Transverse colon (tissue), 4 donors: Measurements from ENCODE around the gene CCNDBP1.

Experiments
- EP300 ChIP-seq: sonication (generic); formaldehyde crosslinking; IDR thresholded peaks from one replicate; pipeline ENCODE4 v1.6.1; 2017; ENCODE audit warnings: antibody characterized with exemption, low read depth
- POLR2A ChIP-seq: fragments of 450-650 bp; IDR thresholded peaks from one replicate; pipeline ENCODE4 v1.6.1; 2016; ENCODE audit warnings: antibody characterized with exemption, mild to moderate bottlenecking, moderate library complexity
- POLR2AphosphoS5 ChIP-seq, 3 donors: sonication (generic); formaldehyde crosslinking; IDR thresholded peaks; one replicate each; pipeline ENCODE4 v1.6.1; 2016; ENCODE audit warnings: antibody characterized with exemption in 3 of 3
- TF ChIP-seq, protein P1 (sequence below), 5 experiments: fragments of 200-600 bp in 3 of 5; fragments of 450-650 bp in 2 of 5; sonication (generic) in 3 of 5; IDR thresholded peaks; 1 replicate in 2 of 5; 2 replicates in 3 of 5; pipeline ENCODE4 v1.5.1; 2016 to 2017; ENCODE audit warnings: antibody characterized with exemption in 5 of 5, inconsistent platforms in 3 of 5, mild to moderate bottlenecking in 2 of 5, moderate library complexity in 1 of 5

DNA sequence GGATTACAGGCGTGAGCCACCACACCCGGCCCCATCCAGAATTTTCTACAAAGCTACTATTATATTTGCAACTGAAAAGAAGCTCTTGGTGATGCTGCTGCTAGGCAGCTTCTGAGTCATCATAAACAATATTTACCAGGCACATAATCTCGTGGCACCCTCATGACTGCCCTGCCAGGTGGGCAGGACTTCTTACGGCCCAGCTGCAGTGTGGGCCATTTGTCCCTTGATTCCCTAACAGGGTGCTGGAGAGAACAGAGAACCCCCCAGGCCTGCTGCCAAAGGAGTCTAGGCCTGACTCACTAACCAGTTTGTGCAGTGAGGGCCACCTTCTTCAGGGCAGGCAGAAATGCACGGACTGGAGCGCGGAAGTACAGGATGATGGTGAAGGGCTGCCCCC, 30.8 kb downstream of the CCNDBP1 start:
- TF ChIP-seq, protein P1, sequence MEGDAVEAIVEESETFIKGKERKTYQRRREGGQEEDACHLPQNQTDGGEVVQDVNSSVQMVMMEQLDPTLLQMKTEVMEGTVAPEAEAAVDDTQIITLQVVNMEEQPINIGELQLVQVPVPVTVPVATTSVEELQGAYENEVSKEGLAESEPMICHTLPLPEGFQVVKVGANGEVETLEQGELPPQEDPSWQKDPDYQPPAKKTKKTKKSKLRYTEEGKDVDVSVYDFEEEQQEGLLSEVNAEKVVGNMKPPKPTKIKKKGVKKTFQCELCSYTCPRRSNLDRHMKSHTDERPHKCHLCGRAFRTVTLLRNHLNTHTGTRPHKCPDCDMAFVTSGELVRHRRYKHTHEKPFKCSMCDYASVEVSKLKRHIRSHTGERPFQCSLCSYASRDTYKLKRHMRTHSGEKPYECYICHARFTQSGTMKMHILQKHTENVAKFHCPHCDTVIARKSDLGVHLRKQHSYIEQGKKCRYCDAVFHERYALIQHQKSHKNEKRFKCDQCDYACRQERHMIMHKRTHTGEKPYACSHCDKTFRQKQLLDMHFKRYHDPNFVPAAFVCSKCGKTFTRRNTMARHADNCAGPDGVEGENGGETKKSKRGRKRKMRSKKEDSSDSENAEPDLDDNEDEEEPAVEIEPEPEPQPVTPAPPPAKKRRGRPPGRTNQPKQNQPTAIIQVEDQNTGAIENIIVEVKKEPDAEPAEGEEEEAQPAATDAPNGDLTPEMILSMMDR (IDR thresholded peaks at IDR 0.05): no peak
- no peak for TF ChIP-seq EP300
- no peak for TF ChIP-seq POLR2A
- TF ChIP-seq POLR2AphosphoS5 (IDR thresholded peaks at IDR 0.05): no peak
